Kidney (tissue), 14 donors: ENCODE measurements around the gene ORM2. TPM values are rescaled to one million over a fixed set of nuclear protein-coding genes. Genes with fewer than 3 reads are reported as not detected.

Source experiments
- DNase-seq, 5 donors: peaks; one replicate each; pipeline ENCODE4 v3.0.0-alpha.2; 2013 to 2020
- FAIRE-seq: peaks from 2 replicates; lab custom pipeline; 2012; peaks lifted over from hg19 to GRCh38; lab: Jason Lieb, UNC
- H3K27ac ChIP-seq, 2 donors: one replicate each; pipeline ENCODE4 v1.7.0; 2013; ENCODE audit warnings: low read depth in 2 of 2, low read length in 2 of 2, inconsistent platforms in 1 of 2
- H3K27me3 ChIP-seq: one replicate; pipeline ENCODE4 v1.7.1; 2013; ENCODE audit warnings: low read length, inconsistent platforms; ENCODE audit not compliant: control insufficient read depth, insufficient read depth
- H3K36me3 ChIP-seq, 3 donors: one replicate each; pipeline versions ENCODE4 v1.7.0 to v1.7.1; 2013; ENCODE audit warnings: low read length in 3 of 3, control low read depth in 1 of 3, inconsistent platforms in 1 of 3; ENCODE audit not compliant: insufficient read depth in 3 of 3, control insufficient read depth in 2 of 3
- H3K4me1 ChIP-seq, 3 donors: one replicate each; pipeline versions ENCODE4 v1.7.0 to v1.7.1; 2013; ENCODE audit warnings: low read length in 3 of 3, inconsistent platforms in 1 of 3, low read depth in 1 of 3; ENCODE audit not compliant: control insufficient read depth in 2 of 3, insufficient read depth in 2 of 3
- H3K4me3 ChIP-seq, 3 donors: one replicate each; pipeline versions ENCODE4 v1.7.0 to v1.8.1; 2013; ENCODE audit warnings: low read length in 3 of 3, control low read depth in 1 of 3, inconsistent platforms in 1 of 3
- H3K9ac ChIP-seq, 3 donors: one replicate each; pipeline versions ENCODE4 v1.7.0 to v1.7.1; 2013; ENCODE audit warnings: low read length in 3 of 3, control low read depth in 1 of 3, inconsistent platforms in 1 of 3
- H3K9me3 ChIP-seq, 3 donors: one replicate each; pipeline versions ENCODE4 v1.7.0 to v1.7.1; 2013; ENCODE audit warnings: low read length in 3 of 3, control low read depth in 1 of 3, inconsistent platforms in 1 of 3; ENCODE audit not compliant: control insufficient read depth in 2 of 3, insufficient read depth in 1 of 3
- CTCF ChIP-seq: IDR thresholded peaks from 3 replicates; pipeline ENCODE4 v1.5.1; 2012; ENCODE audit warnings: mild to moderate bottlenecking, moderate library complexity, borderline replicate concordance; ENCODE audit not compliant: insufficient read depth; ENCODE audit errors: extremely low read depth
- intact Hi-C: fragments of 100-400 bp; cut with DNase I; formaldehyde crosslinking; loops from one replicate; pipeline ENCODE4 v1.11.1; 2022
- polyA plus RNA-seq: library from polyadenylated mRNA; stranded (reverse); fragments of 350-450 nt; fragmentation: Illumina TruSeq; extraction: RNeasy Lipid Tissue Mini Kit (QIAGEN cat#74804); gene quantifications from one replicate; pipeline ENCODE4 v1.2.3, GENCODE V29; 2014; ENCODE audit warnings: low read depth, low replicate concordance; ENCODE audit not compliant: insufficient read depth
- total RNA-seq: library from RNA; stranded (reverse); fragmentation: NEBNext Ultra II Directional; extraction: Animal tissue kit (Norgen Biotek cat#: 25700); gene quantifications from one replicate; pipeline ENCODE4 v1.2.1, GENCODE V29; 2021
- donor health status: control.
- donor health status: control.
- donor health status: control.
- donor health status: control.
- donor health status: control.
- donor health status: DM: yes; HTN: yes; CAD: no.
- donor health status: Normal renal cell carcinoma (clear cell type).

Gene ORM2
- total and polyA plus RNA-seq, 2 donors from 2014 or later = not detected

- Histone ChIP-seq H3K27ac (no peak overlapping the region), H3K9ac (no peak overlapping the region), H3K36me3 (peaks cover 8 to 18% (median 14%) of the 10 kb centered on the region in 3 donors), H3K27me3 (no peaks in the 10 kb centered on the region), H3K4me3 (no peak overlapping the region), H3K9me3 (no peaks in the 10 kb centered on the region), H3K4me1 (peaks cover 0 to 7% (median 3%) of the 10 kb centered on the region in 3 donors)
- intact Hi-C loops = no loop called here
- DNase-seq (peak in 1 of 5 donors; percentile 48), FAIRE-seq (no peak)
- no peak for TF ChIP-seq CTCF
Observed at GRCh38 chr9:114344692-114345091, 15.0 kb downstream of the ORM2 start.

GRCh38 chr9:114345493-114346065 is 15.9 kb downstream of the ORM2 start:
- no peak for FAIRE-seq
- peaks cover 12 to 27% (median 15%) of the 10 kb centered on the region in 3 donors for H3K36me3 ChIP-seq

GRCh38 chr9:114346146-114346545 is 16.5 kb downstream of the ORM2 start:
- TF ChIP-seq CTCF = no peak
- Histone ChIP-seq H3K27ac (no peak overlapping the region), H3K4me1 (peaks cover 0 to 7% (median 3%) of the 10 kb centered on the region in 3 donors), H3K9me3 (no peaks in the 10 kb centered on the region), H3K4me3 (no peak overlapping the region), H3K9ac (no peak overlapping the region), H3K36me3 (peaks cover 12 to 28% (median 15%) of the 10 kb centered on the region in 3 donors), H3K27me3 (no peaks in the 10 kb centered on the region)
- intact Hi-C loops = no loop called here
- FAIRE-seq (no peak), DNase-seq (peak in 1 of 5 donors; percentile 52)

More at GRCh38 chr9:114345493-114346065, 15.9 kb downstream of the ORM2 start:
- no peak for TF ChIP-seq CTCF
- DNase-seq = peak in 1 of 5 donors; percentile 40
- Histone ChIP-seq H3K4me3 (no peak overlapping the region), H3K27me3 (no peaks in the 10 kb centered on the region), H3K9ac (no peak overlapping the region), H3K9me3 (no peaks in the 10 kb centered on the region), H3K27ac (no peak overlapping the region), H3K4me1 (peaks cover 0 to 7% (median 3%) of the 10 kb centered on the region in 3 donors)
- intact Hi-C loops = no loop called here
